ENCODE data around the gene METAP1. TPM values are rescaled to one million over a fixed set of nuclear protein-coding genes. Genes with fewer than 3 reads are reported as not detected.
"Not testable (repeated sequence)": the region's sequence is repeated elsewhere in the genome, so short reads cannot be mapped to it uniquely, and the experiment has no call there.

The METAP1 gene
- total RNA-seq (2014; rRNA removed; shearing (Covaris generic)) = 34.9 and 54.3 TPM in 2 replicates

- peak; percentile 89 for DNase-seq (ENCODE audit: low read depth)
Measured at GRCh38 chr4:98995183-98996055, at the start of gene METAP1. Gene METAP1 (plus strand): TSS chr4:98995721. CDS start chr4:98995754, 33 bp downstream.

- no peak for DNase-seq (ENCODE audit: low read depth)
Measured at GRCh38 chr4:98946359-98946758, 49.2 kb upstream of the METAP1 start.

GRCh38 chr4:98950925-98951324, 44.6 kb upstream of the METAP1 start:
- no peak for DNase-seq (ENCODE audit: low read depth)

- no peak for DNase-seq (ENCODE audit: low read depth)
Measured at GRCh38 chr4:98951710-98952109, 43.8 kb upstream of the METAP1 start.

GRCh38 chr4:98955229-98955628, 40.3 kb upstream of the METAP1 start:
- DNase-seq (ENCODE audit: low read depth) = no peak

GRCh38 chr4:98958065-98958464, 37.5 kb upstream of the METAP1 start:
- DNase-seq (ENCODE audit: low read depth) = no peak

- DNase-seq (ENCODE audit: low read depth) = no peak
Measured at GRCh38 chr4:98959411-98959810, 36.1 kb upstream of the METAP1 start.

GRCh38 chr4:98961770-98962169, 33.8 kb upstream of the METAP1 start:
- no peak for DNase-seq (ENCODE audit: low read depth)

- DNase-seq (ENCODE audit: low read depth) = peak; percentile 2
Measured at GRCh38 chr4:98963538-98964433, 31.7 kb upstream of the METAP1 start.

- no peak for DNase-seq (ENCODE audit: low read depth)
Measured at GRCh38 chr4:98966926-98967325, 28.6 kb upstream of the METAP1 start.

GRCh38 chr4:98967786-98968329, 27.7 kb upstream of the METAP1 start:
- DNase-seq (ENCODE audit: low read depth) = no peak

- no peak for DNase-seq (ENCODE audit: low read depth)
Measured at GRCh38 chr4:98969878-98970785, 25.4 kb upstream of the METAP1 start.

- peak; percentile 5 for DNase-seq (ENCODE audit: low read depth)
Measured at GRCh38 chr4:98976716-98977115, 18.8 kb upstream of the METAP1 start.

GRCh38 chr4:98977557-98977956, 18.0 kb upstream of the METAP1 start:
- no peak for DNase-seq (ENCODE audit: low read depth)

GRCh38 chr4:98987720-98988119, 7.8 kb upstream of the METAP1 start:
- DNase-seq (ENCODE audit: low read depth) = no peak

- not testable (repeated sequence) for DNase-seq (ENCODE audit: low read depth)
Measured at GRCh38 chr4:98992835-98993234, 2.7 kb upstream of the METAP1 start.

- DNase-seq (ENCODE audit: low read depth) = no peak
Measured at GRCh38 chr4:98993419-98994071, 2.0 kb upstream of the METAP1 start.

- no peak for DNase-seq (ENCODE audit: low read depth)
Measured at GRCh38 chr4:98994474-98995182, 893 bp upstream of the METAP1 start.

- peak; percentile 6 for DNase-seq (ENCODE audit: low read depth)
Measured at GRCh38 chr4:98996056-98996764, 689 bp downstream of the METAP1 start.

GRCh38 chr4:98996765-98997068, 1.2 kb downstream of the METAP1 start:
- DNase-seq (ENCODE audit: low read depth) = no peak
